ENCODE results near the gene GMDS.

GRCh38 chr6:2218866-2219265, 26.5 kb downstream of the GMDS start:
- TF ChIP-seq, protein P1, sequence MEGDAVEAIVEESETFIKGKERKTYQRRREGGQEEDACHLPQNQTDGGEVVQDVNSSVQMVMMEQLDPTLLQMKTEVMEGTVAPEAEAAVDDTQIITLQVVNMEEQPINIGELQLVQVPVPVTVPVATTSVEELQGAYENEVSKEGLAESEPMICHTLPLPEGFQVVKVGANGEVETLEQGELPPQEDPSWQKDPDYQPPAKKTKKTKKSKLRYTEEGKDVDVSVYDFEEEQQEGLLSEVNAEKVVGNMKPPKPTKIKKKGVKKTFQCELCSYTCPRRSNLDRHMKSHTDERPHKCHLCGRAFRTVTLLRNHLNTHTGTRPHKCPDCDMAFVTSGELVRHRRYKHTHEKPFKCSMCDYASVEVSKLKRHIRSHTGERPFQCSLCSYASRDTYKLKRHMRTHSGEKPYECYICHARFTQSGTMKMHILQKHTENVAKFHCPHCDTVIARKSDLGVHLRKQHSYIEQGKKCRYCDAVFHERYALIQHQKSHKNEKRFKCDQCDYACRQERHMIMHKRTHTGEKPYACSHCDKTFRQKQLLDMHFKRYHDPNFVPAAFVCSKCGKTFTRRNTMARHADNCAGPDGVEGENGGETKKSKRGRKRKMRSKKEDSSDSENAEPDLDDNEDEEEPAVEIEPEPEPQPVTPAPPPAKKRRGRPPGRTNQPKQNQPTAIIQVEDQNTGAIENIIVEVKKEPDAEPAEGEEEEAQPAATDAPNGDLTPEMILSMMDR (conservative IDR thresholded peaks at IDR 0.05; ENCODE audit: low read depth in 2 of 2), result no peak
- no peak for TF ChIP-seq REST (IDR thresholded peaks at IDR 0.05; ENCODE audit: unreplicated experiment)
- TF ChIP-seq EZH2 (IDR thresholded peaks at IDR 0.05; ENCODE audit: low read depth, unreplicated experiment), result no peak
- TF ChIP-seq JUNB (IDR thresholded peaks at IDR 0.05; ENCODE audit: unreplicated experiment), result no peak
- TF ChIP-seq EZH2phosphoT487 (IDR thresholded peaks at IDR 0.05; ENCODE audit: unreplicated experiment), result no peak
- TF ChIP-seq POLR2AphosphoS5 (IDR thresholded peaks at IDR 0.05; ENCODE audit: low read depth), result no peak
- TF ChIP-seq, protein P2, sequence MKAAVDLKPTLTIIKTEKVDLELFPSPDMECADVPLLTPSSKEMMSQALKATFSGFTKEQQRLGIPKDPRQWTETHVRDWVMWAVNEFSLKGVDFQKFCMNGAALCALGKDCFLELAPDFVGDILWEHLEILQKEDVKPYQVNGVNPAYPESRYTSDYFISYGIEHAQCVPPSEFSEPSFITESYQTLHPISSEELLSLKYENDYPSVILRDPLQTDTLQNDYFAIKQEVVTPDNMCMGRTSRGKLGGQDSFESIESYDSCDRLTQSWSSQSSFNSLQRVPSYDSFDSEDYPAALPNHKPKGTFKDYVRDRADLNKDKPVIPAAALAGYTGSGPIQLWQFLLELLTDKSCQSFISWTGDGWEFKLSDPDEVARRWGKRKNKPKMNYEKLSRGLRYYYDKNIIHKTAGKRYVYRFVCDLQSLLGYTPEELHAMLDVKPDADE (IDR thresholded peaks at IDR 0.05), result no peak
